ENCODE results near the gene AFTPH.

The AFTPH gene

DNA sequence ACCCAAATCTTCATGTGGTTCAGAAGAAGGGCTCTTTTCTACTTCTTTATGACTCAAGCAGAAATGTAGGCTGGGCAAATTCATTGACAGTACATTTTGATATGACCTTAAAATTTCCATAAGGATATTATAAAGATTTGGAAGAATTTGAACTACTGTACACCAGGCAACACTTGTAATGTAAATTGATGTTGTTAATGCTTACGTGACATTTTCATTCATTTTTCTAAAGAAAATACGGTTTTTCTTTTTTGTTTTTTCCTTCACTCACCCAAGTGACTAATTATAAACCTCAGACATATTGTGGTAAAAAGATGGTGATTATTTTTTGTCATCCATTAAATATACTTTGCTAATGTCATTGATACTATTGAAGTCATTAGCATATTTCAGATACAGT is 17.4 kb downstream of the AFTPH start:
- DNase-seq: no peak

DNA sequence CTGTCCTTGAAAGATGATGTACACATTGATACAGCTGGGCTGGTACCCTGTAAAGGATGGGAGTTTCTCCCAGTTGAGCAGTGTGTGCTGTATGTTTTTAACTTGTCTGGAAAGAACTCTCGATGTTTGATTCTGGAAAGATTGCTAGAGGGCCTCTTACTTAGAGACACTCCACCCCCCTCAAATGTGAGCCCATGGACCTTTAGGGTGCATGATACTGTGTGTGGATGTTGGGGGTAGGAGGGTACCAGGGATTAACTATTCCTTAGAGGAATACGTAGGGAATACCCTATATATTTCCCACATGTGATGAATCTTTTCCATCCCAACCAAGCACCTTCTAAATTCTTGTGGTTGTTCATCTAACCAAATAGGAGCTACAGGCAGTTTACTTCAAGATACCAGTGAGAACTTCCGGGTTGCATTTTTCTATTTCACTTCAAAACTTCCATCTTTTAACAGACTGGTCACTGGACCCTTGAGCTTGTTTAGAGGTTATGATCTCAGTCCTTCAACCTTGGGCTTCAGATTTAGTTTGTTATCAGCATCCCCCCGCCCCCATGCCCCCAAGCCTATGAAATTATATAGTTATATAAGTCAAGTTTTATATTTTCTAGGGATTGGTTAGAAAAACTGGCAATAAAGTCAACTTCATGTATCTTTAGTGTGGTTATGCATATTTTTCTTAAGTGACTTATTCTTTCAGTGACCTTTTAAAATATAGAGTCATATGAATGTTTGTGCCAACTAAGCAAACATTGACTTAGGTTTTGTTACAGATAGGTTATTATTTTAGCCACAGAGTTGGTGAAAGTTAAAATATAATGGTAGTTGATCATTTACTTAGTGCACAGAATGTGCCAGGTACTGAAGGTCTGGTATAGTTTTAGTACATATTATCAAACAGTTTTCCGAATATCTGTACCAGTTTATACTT is 18.2 kb downstream of the AFTPH start:
- DNase-seq: peak; percentile 9

DNA sequence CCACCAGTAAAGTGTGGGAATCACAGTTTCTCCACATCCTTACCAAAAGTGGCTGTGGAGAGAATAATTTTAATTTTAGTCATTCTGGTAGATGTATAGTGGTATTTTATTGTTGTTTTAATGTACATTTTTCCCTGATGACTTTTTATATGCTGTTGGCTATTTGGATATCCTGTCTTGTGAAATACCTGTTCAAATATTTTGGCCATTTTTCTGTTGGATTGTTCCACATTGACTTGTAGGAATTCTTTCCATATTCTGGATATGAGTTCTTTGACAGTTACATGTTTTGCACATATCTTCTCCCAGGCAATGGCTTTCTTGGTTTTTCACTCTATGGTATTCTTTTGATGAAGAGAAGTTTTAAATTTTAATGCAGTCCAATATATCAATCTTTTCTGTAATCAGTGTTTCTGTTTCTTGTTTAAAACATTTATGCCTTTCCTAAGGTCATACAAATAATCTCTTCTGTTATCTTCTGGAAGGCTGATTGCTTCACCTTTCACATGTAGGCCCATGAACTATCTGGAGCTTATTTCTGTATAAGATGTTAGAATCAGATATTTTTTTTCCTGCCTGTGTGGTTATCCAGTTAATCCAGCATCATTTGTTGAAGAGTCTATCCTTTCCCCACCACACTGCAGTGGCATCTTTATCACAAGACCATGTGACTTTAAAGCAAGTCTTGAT is 19.0 kb downstream of the AFTPH start:
- no peak for DNase-seq

DNA sequence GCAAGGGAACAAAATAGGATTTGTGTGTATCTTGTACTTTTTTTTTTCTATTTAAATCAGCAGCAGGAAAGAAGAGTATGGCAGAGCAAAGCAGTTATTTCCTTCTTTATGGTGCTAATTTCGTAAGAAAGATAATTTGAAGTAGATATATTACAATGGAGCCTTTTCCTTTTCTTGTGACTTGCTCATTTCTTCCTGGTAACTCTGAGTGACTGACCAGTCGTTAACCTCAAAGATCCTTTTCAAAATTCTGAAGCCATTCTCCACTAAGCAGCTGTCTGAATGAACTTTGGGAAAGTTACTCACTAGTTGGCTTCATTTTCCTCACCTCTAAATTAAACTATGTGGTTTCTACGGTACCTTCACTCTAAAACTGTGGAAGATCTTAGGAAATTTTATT is 24.6 kb downstream of the AFTPH start:
- no peak for DNase-seq

DNA sequence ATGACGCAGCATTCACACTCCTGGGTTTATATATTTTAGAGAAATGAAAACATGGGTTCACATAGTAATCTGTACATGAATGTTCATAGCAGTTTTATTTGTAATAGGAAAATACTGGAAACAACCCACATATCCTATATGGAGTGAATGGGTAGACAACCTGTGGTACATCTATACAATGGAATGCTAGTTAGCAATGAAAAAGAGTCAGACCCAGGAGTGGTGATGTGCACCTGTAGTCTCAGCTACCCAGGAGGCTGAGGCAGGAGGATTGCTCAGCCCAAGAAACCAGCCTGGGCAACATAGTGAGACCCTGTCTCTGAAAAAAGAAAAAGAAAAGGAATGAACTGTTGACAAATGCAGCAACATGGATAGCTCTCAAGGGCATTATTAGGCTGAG is 25.9 kb downstream of the AFTPH start:
- no peak for DNase-seq

DNA sequence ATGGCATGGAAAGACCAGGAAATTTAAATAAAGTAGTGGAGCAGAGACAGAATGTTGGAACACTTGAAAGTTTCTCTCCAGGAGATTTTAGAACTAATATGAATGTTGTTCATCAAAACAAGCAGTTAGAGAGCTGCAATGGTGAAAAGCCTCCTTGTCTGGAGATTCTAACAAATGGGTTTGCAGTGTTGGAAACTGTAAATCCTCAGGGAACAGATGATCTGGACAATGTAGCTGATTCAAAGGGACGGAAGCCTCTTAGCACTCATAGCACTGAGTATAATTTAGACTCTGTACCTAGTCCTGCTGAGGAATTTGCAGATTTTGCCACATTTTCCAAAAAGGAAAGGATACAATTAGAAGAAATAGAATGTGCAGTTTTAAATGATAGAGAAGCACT is 27.7 kb downstream of the AFTPH start:
- no peak for DNase-seq

DNA sequence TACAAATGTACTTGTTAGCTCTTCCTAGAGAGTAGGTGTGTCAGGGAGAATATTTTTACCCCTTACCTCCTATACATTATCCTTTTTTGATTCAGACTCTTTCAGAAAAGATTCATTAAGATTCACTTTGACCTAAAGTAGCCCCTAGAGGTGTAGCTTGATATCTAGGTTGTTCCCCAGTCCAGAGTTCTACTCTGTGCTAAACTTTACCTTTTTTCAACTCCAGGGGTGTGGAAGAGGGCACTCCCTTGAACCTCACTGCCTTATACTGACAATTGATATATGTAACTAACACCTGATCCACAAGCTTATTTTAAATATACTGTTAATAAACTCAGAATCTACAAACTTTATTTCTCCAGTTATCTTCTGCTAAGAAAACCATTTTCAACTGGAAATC is 30.0 kb downstream of the AFTPH start:
- DNase-seq: no peak

DNA sequence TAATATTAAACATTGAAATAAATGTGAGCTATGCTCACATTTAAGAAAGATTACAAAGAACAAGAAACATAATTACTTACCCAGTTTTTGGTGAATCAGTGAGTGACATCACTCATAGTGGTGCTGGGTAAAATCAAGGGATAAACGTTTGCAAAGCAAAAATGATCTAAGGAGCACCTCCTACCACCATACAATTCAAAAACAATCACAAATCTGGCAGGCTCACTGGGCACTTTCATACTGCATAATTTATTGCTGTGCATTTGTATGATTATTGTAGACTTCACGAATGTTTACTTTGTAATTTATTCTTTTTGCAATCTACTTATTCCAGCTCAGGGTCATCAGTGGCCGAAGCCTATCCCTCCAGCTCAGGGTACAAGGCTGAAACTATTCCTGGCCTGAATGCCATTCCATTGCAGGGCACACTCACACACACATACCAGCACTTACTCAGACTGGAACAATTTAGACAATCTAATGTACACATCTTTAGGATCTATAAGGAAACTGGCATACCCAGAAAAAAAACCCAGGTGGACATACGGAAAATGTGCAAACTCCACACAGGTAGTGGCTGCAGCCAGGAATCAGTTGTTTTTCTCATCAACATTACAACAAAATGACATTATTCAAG is 34.4 kb downstream of the AFTPH start:
- no peak for DNase-seq

DNA sequence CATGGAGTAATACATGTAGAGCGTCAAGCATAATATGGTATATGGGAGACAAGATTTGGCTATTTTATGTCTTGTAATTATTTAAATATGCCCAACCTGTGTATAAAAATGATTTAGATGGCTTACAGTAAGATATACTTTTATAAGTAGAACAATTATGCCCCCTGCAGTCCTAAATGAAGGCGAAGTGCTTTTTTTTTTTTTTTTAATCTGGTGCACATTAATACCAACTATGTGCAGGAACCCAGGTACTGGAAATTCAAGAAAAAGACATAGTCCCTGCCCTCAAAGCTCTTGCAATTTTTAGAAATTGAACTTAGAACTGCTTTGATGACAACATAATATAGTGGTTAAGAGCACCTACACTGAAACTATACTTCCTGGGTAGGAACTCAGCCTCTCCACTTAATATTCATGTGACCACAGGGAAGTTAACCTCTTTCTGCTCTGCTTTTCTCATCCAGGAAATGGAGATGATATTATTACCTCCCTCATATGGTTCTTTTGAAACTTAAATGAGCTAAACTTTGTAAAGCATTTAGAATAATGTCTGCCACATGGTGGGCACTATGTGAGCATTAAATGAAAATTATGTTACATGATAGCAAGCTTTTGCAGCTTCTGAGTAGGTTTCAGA is 38.1 kb downstream of the AFTPH start:
- peak; percentile 51 for DNase-seq

DNA sequence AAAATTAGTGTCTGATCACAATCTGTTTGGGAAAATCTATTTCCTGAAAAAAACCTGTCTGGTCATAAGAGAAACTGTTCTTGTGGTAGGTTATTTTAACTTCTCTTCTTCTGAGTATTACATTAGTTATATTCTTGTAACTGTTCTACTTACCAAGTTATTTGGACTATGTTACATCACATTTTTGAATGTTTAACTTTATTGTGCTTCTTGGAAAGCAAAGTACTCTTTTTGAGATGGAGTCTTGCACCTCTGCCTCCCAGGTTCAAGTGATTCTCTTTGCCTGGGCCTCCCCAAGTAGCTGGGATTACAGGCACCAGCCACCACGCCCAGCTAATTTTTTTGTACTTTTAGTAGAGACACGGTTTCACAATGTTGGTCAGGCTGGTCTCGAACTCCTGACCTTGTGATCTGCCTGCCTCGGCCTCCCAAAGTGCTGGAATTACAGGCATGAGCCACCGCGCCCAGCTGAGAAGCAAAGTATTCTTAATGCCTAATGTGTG is 39.4 kb downstream of the AFTPH start:
- DNase-seq: no peak

DNA sequence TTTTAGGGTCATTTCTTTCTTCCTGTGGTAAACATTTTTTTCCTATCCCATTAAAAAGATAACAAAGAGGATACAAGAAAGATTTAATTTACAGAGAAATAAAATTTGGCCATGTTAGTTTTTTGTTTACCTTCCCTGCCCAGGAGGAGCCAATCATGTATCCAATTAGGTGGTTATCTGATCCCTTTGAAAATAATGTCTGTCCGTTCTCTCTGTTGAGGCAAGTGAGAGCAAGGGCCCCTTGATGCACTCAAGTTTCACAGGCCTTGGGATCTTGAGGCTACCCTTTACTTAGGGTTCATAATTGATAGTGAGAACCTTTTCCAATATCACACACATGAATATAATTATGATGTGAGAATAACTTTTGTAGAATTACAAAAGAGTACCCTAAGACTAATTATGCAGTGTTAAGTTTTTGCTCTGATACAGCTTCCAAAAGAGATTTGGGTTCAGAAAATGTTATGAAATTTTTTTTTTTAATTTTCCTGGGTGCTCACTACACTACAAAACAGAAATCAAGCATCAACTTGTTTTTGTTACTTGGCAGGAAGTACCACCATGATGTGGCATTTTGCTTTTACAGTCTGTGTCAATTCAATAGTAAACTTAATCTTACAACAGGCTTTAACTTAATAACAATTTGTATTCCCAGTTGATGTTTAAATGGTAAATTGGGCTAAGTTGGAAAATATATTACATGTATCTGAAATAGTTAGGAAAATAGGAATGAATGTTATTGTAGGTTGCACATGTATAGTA is 42.0 kb downstream of the AFTPH start:
- DNase-seq: no peak

DNA sequence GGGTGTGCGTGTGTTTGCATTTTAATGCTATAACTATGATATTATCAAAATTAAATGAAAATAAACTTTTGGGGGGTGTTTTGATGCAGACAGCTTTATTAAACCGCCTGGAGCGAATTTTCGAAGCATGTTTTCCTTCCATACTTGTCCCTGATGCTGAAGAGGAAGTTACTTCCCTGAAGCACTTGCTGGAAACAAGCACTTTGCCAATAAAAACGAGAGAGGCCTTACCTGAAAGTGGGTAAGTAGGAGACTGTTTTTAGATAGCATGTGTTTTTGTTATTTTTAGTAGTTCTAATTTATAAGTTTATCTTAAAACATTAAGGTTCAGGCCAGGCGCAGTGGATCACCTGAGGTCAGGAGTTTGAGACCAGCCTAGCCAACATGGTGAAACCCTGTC is 43.3 kb downstream of the AFTPH start:
- DNase-seq: no peak

DNA sequence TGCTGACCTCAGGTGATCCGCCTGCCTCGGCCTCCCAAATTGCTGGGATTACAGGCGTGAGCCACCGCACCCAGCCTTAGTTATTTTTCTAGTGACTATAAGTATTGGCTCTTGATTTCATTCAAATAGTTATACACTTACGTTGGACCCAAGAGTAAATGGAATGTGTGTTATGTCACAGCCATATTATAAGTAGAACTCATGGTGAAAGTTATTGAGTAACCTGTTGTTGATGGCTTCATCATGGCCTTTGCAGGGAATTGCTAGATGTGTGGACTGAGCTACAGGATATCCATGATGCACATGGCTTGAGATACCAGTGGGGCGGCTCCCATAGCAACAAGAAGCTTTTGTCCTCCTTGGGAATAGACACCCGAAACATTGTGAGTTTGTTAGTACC is 44.7 kb downstream of the AFTPH start:
- DNase-seq: no peak

DNA sequence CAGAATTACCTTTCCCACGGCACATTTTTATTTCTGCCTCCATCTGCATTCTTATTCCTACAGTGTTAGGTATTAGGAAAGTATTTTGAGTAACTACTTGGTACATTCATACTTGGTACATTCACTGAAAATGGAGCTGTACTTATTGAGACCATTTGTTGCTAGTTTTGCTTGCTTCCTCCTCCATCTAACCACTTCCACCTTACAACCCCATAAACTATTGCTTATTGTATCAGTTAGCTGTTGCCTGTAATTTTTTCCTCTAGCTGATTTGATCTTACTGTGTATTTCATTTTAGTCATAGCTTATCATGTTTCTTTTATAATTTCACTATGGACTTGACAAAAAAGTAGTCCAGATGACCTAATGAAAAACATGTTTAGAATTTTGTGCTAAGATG is 50.7 kb downstream of the AFTPH start:
- no peak for DNase-seq

DNA sequence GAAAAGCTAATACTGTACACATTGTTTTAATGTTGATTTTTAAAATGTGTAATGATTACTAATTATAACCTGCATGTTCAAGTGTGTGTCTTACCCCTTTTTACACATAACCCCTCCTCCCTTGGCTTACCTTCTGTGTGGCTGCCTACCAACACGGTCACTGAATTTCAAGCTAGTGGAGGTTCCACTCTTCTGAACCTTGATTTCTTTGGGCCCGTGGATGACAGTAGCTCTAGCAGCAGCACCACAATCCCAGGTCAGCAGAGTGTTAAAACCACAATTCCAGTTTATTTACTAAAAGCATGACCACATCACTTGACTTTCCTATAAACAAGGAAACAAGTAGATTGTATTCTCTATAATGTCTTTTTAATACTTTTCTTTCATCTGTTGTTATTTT is 56.9 kb downstream of the AFTPH start:
- peak; percentile 10 for DNase-seq

DNA sequence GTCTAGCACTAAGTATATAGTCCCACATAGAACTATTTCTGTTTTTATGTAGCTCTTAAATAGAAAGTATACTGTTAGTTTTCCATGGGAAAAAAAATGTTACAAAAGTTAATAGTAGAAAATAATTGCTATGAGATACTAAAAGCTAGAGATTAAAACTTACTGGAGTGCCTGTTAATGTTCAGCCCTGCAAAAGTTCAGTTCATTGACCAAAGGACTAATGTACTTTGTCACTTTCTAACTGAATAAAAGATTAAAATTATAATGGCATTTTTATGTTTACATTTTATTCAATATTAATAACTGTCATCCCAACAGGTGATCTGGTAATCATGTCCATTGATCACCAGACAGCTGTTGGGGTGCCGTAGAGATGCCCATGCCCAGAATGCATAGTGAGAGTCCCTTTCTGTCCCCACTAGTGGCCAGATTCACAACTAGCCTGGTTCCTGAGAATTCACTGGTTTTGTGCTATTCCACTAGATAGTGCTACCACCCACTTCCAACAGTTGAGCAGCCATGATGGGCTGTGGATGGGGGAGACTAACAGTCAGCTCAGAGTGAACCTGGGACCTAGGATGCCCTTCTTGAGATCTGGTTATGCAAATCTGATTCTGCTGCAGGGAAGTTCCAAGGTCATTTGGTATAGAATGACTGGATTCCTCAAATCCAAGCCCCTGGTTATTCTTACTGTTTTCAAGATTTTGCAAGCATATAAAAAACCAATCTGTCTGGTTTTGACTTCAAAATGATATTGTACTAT is 57.8 kb downstream of the AFTPH start:
- no peak for DNase-seq

DNA sequence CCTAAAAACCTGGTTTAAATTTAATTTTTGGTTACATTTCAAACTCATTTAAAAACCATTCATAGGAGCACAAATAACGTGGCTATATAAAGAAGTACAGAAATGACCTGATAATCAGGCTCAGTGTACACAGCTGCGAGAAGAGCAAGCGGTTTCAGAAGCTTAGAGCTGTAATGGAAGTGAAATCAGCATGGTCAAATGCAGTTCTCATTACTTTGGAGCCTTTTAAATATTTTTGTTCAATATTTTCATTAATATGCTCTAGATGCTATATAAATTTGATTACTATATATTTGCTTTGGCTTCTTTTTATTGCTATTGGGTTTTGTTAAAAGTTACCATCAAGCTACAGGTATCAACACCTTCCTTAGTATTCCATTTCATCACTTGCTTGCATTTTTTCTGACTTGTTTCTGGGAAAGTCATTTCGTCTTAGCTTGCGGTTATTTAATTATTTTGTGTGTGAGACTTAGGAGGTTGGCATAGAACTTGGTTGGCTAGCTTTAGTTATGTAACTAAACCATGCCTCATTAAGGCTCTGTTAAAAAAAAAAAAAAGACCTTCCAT is 58.7 kb downstream of the AFTPH start:
- DNase-seq: no peak

DNA sequence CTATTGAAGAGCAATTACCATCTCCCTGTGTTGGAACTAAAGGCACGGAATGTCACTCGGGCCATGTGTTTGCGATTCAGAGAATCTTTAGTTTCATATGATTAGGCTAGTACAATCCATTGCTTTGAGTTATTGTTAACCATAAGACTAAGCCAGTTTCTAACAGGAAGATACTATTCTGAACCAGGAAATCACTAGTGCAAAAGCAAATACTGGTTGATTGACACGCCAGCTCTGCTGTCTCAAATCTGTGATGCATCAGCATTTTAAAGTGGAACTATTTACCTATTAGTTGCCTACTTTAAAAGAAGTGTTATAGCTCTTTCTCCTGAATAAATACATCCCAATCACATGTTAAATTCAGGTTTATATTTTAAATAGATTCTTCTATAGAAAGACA is 61.9 kb downstream of the AFTPH start:
- peak; percentile 54 for DNase-seq

DNA sequence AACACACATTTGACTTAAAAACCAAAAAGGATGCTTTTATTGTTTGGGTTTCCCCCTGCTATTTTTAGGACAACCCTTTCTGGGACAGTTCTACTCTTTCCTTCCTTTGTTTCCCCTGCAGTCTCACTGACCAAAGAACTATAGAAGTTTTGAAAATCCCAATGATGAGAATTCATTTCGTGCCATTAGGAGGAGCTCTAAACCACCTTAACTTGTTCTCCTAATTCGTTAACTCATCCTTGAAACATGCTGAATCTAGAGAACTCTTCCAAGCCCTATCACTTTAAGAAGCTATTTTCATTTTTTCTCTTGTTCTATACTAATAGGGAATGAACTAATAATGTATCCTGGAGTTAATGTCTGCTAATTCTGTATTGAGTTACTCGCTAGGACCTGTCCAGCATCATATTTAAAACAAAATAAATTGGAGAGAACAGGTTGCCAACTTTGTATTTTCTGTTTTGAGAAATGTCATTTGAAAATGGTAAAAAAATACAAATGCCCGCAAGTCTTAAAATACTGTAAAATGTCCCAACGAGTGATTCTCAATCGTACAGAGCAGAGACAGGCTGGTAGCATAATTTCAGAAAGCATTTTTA is 62.9 kb downstream of the AFTPH start:
- DNase-seq: peak; percentile 59

DNA sequence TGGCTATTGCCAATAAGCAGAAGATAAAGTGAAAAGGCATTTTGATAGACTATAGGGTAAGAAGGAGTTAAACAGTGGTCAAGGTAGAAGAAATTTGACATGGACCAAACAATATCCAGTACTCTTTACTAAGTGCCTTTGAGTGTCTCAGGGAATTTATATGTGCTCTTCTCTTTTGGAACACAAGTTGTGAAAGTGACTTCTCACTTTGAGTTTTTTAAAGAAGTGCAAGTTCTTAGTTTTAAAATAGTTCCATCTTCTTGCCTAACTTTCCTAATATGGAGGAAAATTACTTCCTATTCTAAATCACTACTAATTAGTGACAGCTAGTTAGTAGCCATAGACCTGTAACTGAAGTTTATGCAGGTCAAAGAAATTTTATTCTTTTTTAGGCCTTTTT is 63.4 kb downstream of the AFTPH start:
- no peak for DNase-seq

DNA sequence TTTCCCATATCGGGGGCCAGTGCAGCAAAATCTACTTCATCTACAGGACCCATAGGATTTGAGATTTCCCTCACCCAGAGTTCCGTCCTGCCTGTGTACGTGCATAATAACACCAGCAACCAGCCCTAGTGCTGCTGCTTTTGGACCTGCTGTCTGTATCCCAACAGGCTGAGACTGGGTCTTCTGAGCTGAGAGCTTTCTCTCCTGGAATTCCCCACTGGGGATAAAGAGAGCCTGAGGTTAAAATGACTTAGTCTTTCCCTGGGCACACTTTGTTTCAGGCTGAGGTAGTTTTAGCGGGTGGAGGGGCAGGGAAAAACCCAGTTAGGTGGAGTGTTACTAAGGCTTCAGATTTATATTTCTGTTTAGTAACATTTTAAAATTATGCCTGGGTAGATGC is 67.1 kb downstream of the AFTPH start:
- no peak for DNase-seq
